ENCODE results near the gene ALPK3.

The ALPK3 gene

GRCh38 chr15:84901540-84901939 lies 84.4 kb downstream of the ALPK3 start:
- TF ChIP-seq CTCF (IDR thresholded peaks at IDR 0.05; ENCODE audit: poor library complexity, severe bottlenecking), result no peak
- no peaks in the 10 kb centered on the region for H3K27me3 ChIP-seq (ENCODE audit: insufficient read depth, poor library complexity, severe bottlenecking)
- no peak for ATAC-seq (ENCODE audit: low read depth)
- no peaks in the 10 kb centered on the region for H3K9me3 ChIP-seq (ENCODE audit: severe bottlenecking)
- H3K36me3 ChIP-seq (ENCODE audit: low read depth), result no peaks in the 10 kb centered on the region
- no peak overlapping the region for H3K27ac ChIP-seq (ENCODE audit: poor library complexity, severe bottlenecking)
- no peaks in the 10 kb centered on the region for H3K4me1 ChIP-seq (ENCODE audit: insufficient read depth, poor library complexity, severe bottlenecking)
- no peak overlapping the region for H3K4me3 ChIP-seq (ENCODE audit: severe bottlenecking)
- no peak for DNase-seq (ENCODE audit: low spot score)

- no peaks in the 10 kb centered on the region for H3K36me3 ChIP-seq (ENCODE audit: low read depth)
- ATAC-seq (ENCODE audit: low read depth), result no peak
- no peak overlapping the region for H3K4me3 ChIP-seq (ENCODE audit: severe bottlenecking)
- H3K27me3 ChIP-seq (ENCODE audit: insufficient read depth, poor library complexity, severe bottlenecking), result no peaks in the 10 kb centered on the region
- H3K27ac ChIP-seq (ENCODE audit: poor library complexity, severe bottlenecking), result no peak overlapping the region
- no peak for DNase-seq (ENCODE audit: low spot score)
- no peaks in the 10 kb centered on the region for H3K4me1 ChIP-seq (ENCODE audit: insufficient read depth, poor library complexity, severe bottlenecking)
- TF ChIP-seq CTCF (IDR thresholded peaks at IDR 0.05; ENCODE audit: poor library complexity, severe bottlenecking), result no peak
- H3K9me3 ChIP-seq (ENCODE audit: severe bottlenecking), result no peaks in the 10 kb centered on the region
Observed at GRCh38 chr15:84903751-84904150, 86.6 kb downstream of the ALPK3 start.

GRCh38 chr15:84904419-84904818 lies 87.3 kb downstream of the ALPK3 start:
- DNase-seq (ENCODE audit: low spot score) (no peak), ATAC-seq (ENCODE audit: low read depth) (no peak)
- Histone ChIP-seq H3K36me3 (ENCODE audit: low read depth) (no peaks in the 10 kb centered on the region), H3K4me3 (ENCODE audit: severe bottlenecking) (no peak overlapping the region), H3K27me3 (ENCODE audit: insufficient read depth, poor library complexity, severe bottlenecking) (no peaks in the 10 kb centered on the region), H3K4me1 (ENCODE audit: insufficient read depth, poor library complexity, severe bottlenecking) (no peaks in the 10 kb centered on the region), H3K9me3 (ENCODE audit: severe bottlenecking) (no peaks in the 10 kb centered on the region), H3K27ac (ENCODE audit: poor library complexity, severe bottlenecking) (no peak overlapping the region)
- TF ChIP-seq CTCF (IDR thresholded peaks at IDR 0.05; ENCODE audit: poor library complexity, severe bottlenecking), result no peak

GRCh38 chr15:84905016-84905916 lies 88.1 kb downstream of the ALPK3 start:
- DNase-seq (ENCODE audit: low spot score), result no peak
- no peaks in the 10 kb centered on the region for H3K27me3 ChIP-seq (ENCODE audit: insufficient read depth, poor library complexity, severe bottlenecking)
- no peak overlapping the region for H3K27ac ChIP-seq (ENCODE audit: poor library complexity, severe bottlenecking)
- H3K36me3 ChIP-seq (ENCODE audit: low read depth), result no peaks in the 10 kb centered on the region
- no peak; the same call in 2 of the 3 replicates for ATAC-seq (ENCODE audit: low read depth)
- no peaks in the 10 kb centered on the region for H3K9me3 ChIP-seq (ENCODE audit: severe bottlenecking)
- no peak for TF ChIP-seq CTCF (IDR thresholded peaks at IDR 0.05; ENCODE audit: poor library complexity, severe bottlenecking)
- no peaks in the 10 kb centered on the region for H3K4me1 ChIP-seq (ENCODE audit: insufficient read depth, poor library complexity, severe bottlenecking)
- H3K4me3 ChIP-seq (ENCODE audit: severe bottlenecking), result no peak overlapping the region

GRCh38 chr15:84907731-84908130 lies 90.6 kb downstream of the ALPK3 start:
- Histone ChIP-seq H3K36me3 (ENCODE audit: low read depth) (no peaks in the 10 kb centered on the region), H3K4me3 (ENCODE audit: severe bottlenecking) (no peak overlapping the region), H3K9me3 (ENCODE audit: severe bottlenecking) (no peaks in the 10 kb centered on the region), H3K4me1 (ENCODE audit: insufficient read depth, poor library complexity, severe bottlenecking) (peaks cover 15% of the 10 kb centered on the region), H3K27ac (ENCODE audit: poor library complexity, severe bottlenecking) (no peak overlapping the region), H3K27me3 (ENCODE audit: insufficient read depth, poor library complexity, severe bottlenecking) (no peaks in the 10 kb centered on the region)
- DNase-seq (ENCODE audit: low spot score), result no peak
- ATAC-seq (ENCODE audit: low read depth), result no peak
- no peak for TF ChIP-seq CTCF (IDR thresholded peaks at IDR 0.05; ENCODE audit: poor library complexity, severe bottlenecking)
